NCI-H187 treated with DMSO at 0.1 percent for 48 hours (cell line): ENCODE results near the gene HELQ.
"Not testable (repeated sequence)": the region's sequence is repeated elsewhere in the genome, so short reads cannot be mapped to it uniquely, and the experiment has no call there.

Experiments
- DNase-seq: peaks from one replicate; lab custom pipeline; 2025; lab: John Stamatoyannopoulos, UW

HELQ gene, protein sequence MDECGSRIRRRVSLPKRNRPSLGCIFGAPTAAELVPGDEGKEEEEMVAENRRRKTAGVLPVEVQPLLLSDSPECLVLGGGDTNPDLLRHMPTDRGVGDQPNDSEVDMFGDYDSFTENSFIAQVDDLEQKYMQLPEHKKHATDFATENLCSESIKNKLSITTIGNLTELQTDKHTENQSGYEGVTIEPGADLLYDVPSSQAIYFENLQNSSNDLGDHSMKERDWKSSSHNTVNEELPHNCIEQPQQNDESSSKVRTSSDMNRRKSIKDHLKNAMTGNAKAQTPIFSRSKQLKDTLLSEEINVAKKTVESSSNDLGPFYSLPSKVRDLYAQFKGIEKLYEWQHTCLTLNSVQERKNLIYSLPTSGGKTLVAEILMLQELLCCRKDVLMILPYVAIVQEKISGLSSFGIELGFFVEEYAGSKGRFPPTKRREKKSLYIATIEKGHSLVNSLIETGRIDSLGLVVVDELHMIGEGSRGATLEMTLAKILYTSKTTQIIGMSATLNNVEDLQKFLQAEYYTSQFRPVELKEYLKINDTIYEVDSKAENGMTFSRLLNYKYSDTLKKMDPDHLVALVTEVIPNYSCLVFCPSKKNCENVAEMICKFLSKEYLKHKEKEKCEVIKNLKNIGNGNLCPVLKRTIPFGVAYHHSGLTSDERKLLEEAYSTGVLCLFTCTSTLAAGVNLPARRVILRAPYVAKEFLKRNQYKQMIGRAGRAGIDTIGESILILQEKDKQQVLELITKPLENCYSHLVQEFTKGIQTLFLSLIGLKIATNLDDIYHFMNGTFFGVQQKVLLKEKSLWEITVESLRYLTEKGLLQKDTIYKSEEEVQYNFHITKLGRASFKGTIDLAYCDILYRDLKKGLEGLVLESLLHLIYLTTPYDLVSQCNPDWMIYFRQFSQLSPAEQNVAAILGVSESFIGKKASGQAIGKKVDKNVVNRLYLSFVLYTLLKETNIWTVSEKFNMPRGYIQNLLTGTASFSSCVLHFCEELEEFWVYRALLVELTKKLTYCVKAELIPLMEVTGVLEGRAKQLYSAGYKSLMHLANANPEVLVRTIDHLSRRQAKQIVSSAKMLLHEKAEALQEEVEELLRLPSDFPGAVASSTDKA

DNA sequence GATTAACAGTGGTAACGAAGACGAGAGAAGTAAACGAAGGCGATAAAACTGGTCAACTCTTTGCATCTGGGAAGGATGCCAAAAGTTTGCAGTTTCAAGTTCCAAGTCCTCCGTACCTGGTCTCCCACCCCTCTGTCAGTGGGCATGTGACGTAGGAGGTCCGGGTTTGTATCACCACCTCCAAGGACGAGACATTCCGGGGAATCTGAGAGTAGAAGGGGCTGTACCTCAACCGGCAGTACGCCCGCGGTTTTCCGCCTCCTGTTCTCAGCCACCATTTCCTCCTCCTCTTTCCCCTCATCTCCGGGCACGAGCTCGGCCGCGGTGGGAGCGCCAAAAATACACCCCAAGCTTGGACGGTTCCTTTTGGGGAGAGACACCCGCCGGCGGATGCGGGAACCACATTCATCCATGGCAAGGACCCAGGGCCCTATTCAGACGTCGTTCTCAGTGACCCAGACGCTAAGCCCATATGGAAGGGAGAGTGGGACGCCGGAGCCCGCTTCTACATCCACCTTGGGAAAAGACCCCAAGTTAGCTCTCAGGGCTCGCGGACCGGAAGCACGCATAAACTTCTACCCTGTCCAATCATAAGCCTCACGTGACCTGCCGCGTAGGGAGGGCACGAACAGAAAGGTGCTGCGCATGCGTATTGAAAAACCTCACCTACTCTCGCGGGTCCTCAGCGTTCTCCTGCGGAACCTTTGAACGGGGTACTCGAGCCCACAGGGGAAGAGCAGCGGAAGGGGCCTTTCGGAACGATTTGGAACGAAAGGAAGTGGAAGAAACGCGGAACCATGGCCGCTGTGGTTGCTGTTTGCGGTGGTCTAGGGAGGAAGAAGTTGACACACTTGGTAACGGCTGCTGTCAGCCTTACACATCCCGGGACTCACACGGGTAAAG, at the start of gene HELQ, which contains the start of gene MRPS18C:
Gene HELQ, minus strand, starts transcription at position 543 of the 903 bp plus-strand sequence. Its CDS starts 130 bp downstream, at position 413.
Gene MRPS18C, plus strand, starts transcription at position 778 of the 903 bp plus-strand sequence. Its CDS starts 20 bp downstream, at position 798.
- peak; percentile 99 for DNase-seq

DNA sequence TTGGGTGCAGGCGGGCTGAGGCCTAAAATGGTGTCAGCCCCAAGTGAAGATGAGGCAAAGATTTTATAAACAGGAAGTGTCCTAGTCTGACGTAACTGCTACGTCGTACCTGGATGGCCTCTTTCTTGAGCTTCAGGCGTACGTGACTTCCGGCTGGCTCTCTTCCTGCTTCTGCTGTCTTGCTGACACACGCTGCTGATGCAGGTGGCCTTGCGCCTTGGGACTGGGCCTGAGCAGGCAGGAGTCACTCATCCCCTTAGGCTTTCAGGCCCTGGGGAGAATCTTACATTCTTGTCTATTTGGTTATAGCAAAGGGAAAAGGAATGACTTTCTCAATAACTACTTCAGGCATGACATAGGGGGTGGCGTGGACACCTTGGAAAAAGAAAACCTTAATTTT, 49.4 kb upstream of the HELQ start:
- no peak for DNase-seq

DNA sequence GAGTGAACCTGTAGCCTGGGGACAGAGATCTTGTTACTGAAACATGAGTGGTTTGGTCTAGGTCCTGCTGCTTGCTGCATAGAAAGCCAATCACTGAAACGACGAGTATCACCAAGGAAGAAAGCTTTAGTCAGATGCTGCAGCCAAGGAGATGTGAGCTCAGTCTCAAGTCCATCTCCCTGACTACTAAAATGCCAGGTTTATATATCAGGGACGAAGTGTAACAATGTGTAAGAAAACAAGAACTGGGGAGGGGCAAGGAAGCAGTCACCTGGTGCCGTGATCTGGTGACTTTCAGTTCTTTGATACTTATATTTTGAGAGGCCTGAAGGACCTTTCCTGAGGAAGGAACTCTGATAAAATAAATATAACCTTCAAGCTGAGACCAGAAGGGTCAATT, 48.9 kb upstream of the HELQ start:
- DNase-seq: no peak

DNA sequence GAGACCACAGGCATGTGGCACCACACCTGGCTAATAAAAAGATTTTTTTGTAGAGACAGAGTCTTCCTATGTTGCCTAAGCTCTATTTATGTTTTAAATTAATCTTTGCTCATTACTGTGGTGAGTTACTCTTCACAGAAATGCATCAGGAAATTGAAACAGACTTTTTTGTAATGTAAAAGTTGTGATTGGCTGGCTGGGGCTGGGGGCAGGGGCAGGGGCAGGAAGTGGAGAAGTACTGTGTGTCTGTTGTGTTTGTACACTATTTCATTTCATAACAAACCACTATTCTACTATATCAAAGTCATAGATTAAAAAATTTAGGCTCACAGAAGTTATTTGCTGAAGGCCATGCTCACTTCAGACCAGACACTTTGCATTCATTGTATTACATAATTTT, 48.4 kb upstream of the HELQ start:
- no peak for DNase-seq

DNA sequence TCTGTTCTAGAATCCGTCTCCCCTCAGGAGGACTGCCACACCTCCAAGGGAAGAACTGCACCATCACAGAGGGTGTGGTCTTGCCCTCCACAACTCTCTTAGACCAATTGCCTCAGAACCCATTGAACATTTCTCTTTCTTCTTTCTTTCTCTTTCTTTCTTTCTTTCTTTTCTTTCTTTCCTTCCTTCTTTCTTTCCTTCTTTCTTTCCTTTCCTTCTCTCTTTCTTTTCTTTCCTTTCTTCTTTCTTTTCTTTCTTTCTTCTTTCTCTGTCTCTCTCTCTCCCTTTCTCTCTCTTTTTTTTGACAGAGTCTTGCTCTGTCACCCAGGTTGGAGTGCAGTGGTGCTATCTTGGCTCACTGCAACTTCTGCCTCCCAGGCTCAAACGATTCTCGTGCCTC, 46.0 kb upstream of the HELQ start:
- not testable (repeated sequence) for DNase-seq

DNA sequence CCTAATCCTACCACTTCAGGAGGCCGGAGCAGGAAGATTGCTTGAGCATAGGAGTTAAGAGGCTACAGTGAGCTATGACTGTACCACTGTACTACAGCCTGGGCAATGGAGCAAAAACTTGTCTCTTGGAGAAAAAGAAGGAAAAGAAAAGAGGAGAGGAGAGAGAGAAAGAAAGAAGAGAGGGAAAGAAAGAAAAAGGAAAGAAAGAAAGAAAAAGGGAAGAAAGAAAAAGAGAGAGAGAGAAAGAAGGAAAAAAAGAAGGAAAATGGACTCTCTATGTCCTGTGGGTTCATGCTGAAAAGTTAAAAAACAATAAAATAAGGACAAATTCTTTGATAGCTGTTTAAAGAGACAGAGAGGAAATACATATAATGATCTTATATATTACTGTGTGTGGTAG, 42.6 kb upstream of the HELQ start:
- DNase-seq: no peak

DNA sequence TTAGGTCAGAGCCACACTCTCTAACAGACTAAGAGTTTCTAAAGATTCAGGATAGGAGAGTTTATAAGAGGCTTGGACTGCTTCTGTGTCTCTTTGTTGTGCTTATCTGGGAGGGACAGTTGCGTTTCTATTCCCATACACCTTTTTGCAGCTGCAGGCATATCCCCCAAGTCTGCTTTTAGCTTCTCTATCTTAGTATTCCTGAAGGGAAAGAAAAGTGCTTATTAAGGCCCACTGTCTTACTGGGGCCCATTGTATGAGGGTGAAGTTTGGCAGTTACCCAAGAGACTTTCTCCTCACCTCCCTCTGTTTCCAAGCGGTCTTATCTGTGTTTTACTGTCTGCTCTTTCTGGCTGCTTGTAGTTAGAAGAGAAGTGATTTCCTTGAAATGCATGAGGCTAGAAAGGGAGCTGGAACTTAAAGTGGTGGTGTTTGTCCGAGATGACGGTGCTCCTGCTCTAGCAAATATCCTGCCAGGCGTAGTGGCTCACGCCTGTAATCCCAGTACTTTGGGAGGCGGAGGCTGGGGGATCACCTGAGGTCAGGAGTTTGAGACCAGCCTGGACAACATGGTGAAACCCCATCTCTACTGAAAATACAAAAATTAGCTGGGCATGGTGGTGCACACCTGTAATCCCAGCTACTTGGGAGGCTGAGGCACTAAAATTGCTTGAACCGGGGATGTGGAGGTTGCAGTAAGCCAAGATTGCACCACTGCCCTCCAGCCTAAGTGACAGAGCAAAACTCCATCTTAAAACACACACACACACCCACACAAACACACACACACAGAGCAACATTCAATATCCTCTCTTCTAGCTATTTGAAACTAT, 40.7 kb upstream of the HELQ start:
- not testable (repeated sequence) for DNase-seq

DNA sequence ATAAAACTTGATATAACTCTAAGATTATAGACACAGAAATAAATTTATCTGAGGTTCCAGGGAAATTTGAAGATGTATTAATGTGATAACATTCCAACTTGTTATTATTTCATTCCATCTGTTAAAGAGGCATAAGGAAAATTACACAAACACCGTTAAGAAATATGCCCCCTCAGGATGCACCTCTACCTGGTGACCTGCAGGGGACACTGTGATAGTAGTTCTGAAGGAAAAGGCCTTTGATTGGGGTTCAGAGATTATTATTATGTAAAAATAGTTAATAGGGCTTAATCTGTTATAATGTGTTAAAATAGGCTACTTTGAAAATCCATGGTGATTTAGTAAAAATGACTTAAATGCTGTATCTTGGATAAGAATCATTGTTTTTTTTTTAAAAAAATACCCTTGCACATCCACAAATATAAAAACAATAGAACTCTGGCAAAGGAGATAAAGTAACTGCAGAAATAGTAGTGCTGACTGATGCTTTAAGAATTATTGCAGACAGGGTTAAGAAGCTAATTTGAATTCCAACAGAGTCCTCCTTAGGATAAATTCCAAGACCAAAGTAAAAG, 35.3 kb upstream of the HELQ start:
- DNase-seq: no peak

DNA sequence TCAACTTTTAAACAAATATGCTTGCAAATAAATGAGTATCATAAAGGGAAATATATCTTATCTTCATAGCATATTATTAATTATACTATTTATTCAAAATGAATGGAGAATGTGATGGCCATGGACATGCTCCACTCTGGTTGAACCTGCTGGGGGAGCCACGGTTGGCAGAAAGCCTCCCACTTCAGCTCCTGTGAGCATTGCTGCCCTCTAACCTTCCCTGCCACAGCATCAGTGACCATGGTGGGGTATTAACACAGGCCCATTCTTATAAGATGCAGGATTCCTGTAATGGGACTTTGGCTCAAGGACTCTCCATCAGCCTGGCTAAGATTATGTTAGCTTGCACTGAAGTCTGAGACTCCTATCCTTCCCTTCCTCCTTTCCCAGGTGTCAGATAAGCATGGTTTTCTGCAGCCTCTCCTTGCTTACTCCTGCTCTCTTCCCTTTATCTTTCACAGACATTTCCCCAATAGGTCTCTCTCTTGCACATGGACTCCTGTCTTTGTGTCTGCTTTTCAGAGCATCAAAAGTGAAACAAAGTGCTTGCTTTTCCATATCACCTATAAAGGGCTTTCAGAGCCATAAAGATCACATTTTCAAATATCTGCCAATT, 34.2 kb upstream of the HELQ start:
- DNase-seq: no peak

DNA sequence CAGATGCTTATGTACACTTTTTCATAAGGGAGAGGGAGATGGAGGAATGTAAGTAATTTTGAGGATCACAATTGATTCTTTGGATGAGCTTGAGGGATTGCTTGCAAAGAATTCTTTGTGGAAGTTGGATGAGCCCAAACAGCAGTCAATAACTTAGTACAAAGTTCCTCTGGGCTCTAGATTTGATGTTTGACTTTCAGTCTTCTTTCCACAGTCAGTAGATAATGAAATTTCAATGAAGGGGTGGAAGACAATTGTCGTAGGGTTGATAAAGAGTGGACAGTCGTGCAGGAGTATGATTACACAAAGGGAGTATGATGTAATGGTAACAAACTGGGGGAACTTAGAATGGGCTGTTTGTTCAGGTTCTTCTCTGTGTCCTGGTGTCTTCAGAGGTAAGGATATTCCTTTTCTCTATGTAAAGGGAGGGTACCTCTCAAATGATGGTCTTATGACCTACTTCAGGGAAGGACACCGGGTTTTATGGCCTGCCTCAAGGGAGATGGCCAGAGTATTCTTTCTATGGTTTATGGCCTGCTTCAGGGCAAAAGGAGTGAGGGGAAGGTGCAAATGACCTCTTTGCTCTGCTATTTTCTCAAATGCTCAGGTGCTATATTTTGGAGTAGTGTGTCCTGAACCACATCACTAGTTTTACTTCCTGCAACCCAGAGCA, 31.0 kb upstream of the HELQ start:
- no peak for DNase-seq

DNA sequence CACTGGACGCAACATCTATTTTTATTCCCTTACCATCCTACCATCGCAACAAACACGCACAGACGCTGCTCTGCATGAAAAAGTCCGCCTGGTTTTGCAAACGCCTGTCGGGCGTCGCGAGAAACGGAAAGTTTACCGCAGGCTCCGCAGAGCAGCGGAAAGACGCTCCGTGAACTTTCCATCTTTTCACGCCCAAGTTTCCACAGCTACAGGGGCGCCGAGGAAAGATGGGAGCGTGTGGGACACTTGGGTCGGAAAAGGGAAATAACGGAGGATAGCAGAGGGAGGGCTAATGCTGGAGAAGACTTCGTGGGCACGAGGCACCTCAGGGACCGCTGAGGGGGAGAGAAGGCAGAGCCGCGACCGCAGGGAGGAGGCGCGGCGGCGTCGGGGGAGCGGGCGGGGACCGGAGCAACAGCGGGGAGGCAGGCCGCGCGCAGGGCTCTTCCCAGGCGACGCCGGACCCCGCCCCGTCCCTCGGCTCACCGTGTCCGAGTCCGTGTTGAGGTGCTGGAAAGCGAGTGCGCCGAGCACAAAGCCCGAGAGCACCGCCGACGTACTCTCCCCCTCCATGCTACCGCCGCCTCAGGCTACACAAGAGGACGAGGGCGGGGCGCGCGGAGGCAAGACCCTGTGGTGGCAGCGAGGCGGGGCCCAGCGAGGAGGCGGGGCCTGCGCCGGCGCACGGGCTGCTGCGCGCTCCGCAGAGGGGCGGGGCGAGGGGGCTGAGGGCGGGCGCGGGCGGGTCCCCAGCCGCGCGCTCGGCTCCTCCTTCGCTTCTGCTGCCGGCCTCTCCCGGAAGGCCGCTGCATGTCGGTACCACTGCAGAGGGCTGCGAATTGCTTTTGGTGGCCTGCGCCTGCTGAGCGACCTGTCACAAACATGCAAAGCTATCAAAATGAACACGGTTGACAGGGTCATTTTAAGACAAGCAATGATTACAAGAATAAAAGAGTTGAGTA, 29.2 kb upstream of the HELQ start, which contains the start of gene ABRAXAS1:
Gene ABRAXAS1, minus strand, starts transcription at position 601 of the 962 bp plus-strand sequence. Its CDS starts 28 bp downstream, at position 573.
- DNase-seq: peak; percentile 75

DNA sequence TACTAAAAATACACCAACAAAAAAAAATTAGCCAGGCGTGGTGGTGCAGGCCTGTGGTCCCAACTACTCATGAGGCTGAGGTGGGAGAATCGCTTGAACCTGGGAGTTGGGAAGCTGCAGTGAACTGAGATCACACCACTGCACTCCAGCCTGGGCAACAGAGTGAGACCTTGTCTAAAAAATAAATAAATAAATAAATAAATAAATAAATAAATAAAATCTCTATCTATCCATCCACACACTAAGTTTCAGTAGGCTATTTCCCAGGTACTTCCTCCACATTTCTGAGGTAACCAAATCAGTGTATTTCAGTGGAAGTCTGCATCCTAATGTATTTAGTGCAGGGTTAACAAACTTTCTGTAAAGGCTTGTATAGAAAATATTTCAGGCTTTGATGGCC, 18.3 kb upstream of the HELQ start:
- DNase-seq: no peak

DNA sequence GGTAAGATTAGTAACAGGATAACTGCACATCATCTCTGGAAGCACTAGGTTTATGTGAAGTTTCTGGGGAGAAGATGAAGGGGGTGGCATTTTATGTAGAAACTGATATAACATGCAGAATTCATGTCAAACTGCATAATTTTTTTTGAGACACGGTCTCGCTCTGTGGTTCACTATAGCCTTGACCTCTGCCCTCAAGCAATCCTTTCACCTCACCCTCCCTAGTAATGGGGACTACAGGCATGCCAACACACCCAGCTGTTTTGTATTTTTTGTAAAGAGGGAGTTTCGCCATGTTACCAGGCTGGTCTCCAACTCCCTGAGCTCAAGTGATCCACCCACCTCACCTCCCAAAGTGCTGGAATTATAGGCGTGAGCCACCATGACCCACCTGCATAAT, 17.8 kb upstream of the HELQ start:
- no peak for DNase-seq

DNA sequence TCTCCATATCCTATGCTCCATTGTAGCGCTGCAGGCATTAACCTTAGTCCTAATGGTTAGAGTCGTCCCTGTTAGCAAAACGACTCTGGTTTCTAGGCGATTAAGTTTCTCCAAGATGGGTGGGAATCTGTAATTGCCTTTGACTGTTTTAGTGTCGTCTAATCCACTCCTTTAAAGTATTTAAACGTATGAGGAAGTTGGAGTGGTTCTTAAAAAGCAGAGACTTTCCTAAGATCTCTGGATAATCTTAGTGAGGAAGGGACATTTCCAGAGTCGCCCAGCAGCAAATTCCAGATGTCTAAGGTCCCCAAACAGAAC, 520 bp upstream of the HELQ start:
- DNase-seq: no peak

DNA sequence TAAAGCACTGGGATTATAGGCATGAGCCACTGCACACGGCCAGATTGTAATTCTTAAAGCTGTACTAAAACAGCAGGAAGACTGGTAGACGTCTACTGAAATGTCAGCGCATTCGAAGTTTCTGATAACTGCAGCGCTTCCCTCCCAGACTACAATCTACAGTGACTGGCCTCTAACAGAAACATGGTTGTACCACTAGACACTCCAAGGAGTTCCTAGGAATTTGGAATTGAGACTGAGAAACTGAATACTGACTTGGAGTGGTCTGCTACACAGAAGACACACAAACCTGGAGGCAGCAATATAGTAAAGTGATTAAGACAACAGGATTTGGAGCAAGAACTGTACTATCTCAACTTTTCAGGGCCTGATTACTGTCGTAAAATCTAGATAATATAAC, 937 bp downstream of the HELQ start:
- no peak for DNase-seq

DNA sequence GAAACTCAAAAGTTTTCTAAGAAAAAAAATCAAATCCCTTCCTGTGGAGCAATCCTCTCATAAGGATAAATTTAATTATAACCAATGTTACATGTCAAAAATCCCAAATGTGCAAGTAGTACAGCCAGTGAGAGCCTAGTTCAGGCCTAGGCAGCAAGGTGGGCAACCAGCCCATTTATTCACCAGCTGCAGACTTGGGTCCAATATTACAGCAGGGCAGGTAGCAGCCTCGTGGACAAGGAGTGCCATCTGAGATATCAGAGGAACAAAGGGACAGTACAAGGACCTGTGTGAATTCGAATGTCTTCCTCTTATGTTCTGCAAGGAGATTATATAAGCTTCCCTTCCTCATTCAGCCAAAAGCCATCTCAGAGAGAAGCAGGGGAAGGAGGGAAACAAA, 6.6 kb downstream of the HELQ start:
- DNase-seq: no peak

DNA sequence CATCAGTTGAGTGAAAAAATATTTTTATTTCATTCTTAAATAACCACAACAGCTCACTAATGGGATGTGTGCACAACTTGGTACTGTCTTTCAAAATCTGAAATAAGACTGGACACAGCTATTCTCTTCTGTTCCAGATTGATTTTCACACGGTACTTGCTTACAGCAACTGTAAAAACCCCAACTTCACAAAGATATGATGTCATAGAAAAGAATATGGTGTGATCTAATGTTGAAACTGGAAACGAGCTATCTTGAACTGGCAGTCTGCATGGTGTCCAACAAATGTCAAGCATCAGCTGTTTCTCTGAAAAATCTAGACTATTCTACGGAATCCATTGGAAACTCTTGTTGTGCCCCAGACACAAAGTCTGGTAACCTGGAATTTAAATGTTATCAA, 14.7 kb downstream of the HELQ start:
- DNase-seq: no peak
